NCI-H82 (cell line): Measurements from ENCODE around the gene C22orf39.
A peak's percentile ranks its signal among the peaks of the same experiment; 100 is the strongest.

Experiments
- DNase-seq: peaks from one replicate; lab custom pipeline; 2025; lab: John Stamatoyannopoulos, UW

The C22orf39 gene, protein sequence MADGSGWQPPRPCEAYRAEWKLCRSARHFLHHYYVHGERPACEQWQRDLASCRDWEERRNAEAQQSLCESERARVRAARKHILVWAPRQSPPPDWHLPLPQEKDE

DNA sequence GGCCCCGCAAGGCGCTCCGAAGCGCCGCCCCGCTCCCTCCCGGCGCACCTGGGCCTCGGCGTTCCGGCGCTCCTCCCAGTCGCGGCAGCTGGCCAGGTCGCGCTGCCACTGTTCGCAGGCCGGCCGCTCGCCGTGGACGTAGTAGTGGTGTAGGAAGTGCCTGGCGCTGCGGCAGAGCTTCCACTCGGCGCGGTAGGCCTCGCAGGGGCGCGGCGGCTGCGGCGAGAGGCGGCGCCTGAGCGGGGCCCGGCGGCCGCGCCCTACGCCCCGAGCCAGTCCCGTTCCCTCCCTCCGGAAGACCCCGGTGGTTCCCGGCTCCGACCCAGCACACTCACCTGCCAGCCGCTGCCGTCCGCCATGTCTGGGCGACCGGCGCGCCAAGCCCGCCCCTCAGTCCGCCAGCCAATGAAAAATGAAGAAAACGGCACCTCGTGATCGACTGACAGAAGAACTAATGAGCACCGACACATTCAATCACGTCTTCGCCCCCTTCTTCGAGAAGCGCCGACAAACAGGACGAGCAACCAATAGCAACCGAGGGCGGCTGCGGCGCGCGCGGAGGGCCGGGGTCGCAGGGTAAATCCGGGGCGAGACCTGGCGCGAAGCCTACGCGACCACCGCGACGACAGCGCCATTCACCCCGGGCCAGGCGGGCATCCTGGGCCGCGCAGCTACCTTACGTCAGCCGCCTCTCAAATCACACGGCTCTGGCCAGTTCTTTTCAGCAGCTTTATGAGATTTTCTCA, at the start of gene C22orf39:
Gene C22orf39, minus strand, starts transcription at position 382 of the 746 bp plus-strand sequence. Its CDS starts 23 bp downstream, at position 359.
- DNase-seq, result peak; percentile 95

- DNase-seq, result no peak
Measured at GRCh38 chr22:19497245-19497644, 49.7 kb upstream of the C22orf39 start.

GRCh38 chr22:19496324-19496630, 48.8 kb upstream of the C22orf39 start:
- DNase-seq, result no peak

DNA sequence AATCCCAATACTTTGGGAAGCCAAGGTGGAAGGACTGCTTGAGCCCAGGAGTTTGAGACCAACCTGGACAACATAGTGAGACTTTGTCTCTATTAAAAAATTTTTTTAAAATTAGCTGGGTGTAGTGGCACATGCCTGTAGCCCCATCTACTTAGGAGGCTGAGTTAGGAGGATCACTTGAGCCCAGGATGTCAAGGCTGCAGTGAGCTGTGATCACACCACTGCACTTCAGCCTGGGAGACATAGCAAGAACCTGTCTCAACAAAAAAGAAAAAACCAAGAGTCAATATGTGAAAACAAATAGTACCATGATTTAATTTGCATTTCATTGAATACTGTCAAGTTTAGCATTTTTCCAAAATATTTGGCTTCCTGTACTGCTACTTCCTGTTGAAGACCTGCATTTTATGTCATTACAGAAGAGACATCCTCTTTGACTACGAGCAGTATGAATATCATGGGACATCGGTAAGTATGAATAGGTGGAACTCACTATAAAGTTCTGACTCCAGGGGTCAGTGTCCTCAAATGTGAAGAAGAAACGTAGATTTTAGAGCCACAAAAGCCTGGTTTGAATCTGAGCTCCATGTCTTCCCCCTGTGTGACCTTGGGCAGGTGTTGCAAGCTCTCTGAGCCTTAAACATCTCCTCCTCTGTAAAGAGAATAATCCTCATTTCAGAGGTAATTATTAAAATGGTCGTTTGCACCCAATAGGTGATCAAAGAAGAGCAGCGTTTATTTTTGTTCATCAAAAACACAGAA, 48.2 kb upstream of the C22orf39 start:
- no peak for DNase-seq

DNA sequence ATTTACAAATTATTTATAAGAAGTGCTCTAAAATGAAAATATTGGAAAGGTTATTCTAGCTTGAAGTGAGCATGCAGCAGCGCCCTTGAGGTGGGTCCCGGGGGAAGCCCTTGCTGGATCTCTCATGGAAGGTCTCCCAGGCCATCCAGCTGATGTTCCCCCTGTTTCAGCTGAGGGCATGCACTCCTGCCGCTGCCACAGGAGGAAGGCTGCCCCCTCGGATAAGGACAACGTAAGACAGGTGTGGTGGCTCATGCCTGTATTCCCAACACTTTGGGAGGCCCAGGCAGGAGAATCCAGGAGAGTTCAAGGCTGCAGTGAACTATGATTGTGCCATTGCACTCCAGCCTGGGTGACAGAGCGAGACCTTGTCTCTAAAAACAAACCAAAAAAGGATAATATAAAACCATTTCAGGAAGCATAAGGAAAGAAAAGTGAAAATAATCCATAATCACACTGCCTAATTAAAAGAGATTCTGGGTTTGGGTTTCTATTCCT, 47.2 kb upstream of the C22orf39 start:
- no peak for DNase-seq

DNA sequence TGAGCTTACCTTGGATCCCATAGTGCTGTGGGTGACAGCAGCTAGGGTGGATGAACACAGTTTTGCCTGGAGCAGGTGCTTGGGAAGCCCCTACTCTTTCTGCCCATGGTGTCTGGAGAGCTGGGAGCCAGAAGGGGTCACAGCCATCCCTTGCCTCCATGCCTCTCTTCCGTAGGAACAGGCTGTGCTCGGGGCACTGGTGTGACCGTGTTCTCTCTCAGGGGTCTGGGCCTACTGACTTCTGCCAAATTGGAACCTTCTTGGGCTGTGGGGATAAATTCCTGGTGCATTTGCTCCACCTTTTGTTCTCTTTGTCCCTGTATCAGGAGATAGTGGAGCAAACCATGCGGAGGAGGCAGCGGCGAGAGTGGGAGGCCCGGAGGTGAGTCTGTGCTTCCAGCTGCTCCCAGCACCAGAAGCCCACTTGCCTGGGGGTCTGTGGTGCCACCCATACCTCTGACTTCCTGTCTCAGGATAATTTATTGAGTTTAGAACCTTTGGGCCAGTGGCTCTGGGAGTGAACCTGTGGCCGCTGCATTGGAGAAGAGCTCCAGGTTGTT, 46.6 kb upstream of the C22orf39 start:
- no peak for DNase-seq

GRCh38 chr22:19492504-19493174, 45.1 kb upstream of the C22orf39 start:
- no peak for DNase-seq

- DNase-seq, result no peak
Measured at GRCh38 chr22:19490628-19491230, 43.2 kb upstream of the C22orf39 start.

- DNase-seq, result no peak
Measured at GRCh38 chr22:19488884-19489843, 41.7 kb upstream of the C22orf39 start.

GRCh38 chr22:19488285-19488684, 40.8 kb upstream of the C22orf39 start:
- DNase-seq, result no peak

DNA sequence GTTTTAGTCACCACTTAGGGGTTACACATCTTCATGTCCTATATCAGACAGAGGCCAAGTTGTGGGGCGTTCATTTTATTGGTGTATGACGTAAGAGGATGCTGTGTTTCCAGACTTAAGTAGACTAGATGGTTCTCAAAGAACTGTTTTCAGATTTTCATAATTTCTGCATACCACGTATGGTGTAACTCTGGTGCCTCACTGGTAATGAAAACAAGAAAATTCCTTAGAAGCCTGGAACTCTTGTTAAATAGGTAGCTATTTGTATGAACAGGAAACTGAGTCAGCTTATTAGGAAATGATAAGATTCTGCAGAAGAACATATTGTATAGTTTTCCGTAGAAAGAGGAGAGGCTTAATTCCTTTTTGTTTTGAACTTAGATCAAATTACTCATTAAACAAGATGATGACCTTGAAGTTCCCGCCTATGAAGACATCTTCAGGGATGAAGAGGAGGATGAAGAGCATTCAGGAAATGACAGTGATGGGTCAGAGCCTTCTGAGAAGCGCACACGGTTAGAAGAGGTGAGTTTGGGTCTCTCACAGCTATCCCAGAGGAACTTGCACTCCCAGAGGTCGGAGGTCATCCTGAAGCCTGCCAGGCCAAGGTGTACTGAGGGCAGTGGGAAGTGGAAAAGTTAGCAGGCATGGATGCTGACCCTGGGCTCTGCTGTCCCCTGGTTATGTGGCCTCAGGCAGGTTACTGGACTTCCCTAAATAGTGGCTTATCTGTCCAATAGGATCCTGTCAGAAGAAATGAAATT, 36.2 kb upstream of the C22orf39 start:
- DNase-seq, result no peak

GRCh38 chr22:19482297-19482696, 34.8 kb upstream of the C22orf39 start:
- DNase-seq, result no peak

GRCh38 chr22:19480789-19481188, 33.3 kb upstream of the C22orf39 start:
- no peak for DNase-seq

DNA sequence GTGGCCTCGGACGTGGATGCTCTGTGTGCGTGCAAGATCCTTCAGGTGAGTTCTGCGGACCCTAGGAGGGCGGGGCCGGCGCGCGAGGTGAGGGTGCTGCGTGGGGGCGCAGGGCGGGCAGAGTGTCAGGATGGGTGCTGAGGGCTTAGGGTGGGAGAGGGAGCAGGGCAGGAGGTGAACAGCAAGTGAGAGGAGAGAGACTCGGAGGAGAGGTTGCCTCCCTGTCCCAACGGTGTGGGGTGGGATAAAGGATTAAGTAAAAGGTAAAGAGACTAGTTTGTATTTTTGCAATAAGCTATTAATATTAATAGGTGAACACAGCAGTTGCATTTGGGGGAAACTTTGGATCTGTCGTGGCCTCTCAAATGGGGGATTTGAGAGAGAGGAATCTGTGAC, 32.7 kb upstream of the C22orf39 start:
- peak; percentile 35 for DNase-seq

DNA sequence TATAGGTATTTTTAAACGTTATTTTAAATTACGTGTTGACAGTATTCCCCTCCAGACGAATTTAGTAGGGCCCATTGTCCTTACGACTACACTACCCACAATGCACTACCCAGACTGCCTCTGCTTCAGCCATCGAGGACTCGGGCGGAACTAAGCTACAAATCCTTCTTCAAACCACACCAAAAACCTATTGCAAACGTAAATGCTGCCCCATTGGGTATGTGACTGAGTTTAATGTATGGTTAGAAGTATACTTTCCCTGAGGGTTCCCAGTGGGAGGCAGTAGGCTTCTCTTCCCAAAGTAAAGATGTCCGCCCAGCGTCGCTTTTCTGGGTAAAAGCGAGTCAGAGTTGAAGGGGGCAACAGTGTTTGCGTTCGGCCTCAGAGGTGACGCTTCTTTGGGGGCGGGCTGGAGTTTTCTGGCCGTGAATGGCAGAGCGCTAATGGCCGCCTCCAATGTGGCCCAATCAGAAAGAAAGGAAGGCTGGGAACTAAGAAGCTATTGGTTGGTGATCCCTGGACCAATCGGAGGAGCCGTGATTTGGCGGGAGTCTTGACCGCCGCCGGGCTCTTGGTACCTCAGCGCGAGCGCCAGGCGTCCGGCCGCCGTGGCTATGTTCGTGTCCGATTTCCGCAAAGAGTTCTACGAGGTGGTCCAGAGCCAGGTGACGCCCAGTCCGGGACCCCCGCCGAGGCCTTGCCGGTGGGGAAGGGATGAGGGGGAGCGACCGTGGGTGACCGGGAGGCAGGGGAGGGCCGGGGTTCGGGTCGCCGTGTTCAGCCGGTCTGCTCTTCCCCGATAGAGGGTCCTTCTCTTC, 32.1 kb upstream of the C22orf39 start, which contains the start of gene CDC45:
Gene CDC45, plus strand, starts transcription at position 566 of the 818 bp plus-strand sequence. Its CDS starts 49 bp downstream, at position 615.
- peak; percentile 97 for DNase-seq

DNA sequence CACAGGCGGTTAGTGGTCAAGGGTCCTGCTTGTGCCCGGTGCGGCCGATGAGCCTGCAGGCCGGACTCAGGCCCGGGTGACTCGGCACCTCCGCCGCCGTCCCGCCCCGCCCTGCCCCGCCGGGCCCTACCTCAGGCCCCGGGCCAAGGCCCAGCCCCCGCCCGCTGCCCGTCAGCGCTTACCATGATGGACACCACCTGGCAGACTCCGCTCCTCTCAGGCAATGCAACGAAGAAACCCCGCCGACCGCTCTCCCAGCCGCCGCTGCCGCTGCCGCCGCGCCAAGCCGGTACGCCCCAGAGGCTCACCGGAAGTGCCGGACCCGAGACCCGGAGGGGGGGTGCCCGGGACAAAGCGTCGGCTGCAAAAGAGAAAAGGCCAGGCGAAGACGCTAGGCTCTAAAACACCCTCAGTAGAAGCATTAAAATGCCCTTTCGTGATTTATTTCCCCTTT, 31.4 kb upstream of the C22orf39 start, which contains the start of gene UFD1:
Gene UFD1, minus strand, starts transcription at position 293 of the 454 bp plus-strand sequence. Its CDS starts 108 bp downstream, at position 185.
- peak; percentile 82 for DNase-seq

GRCh38 chr22:19478045-19478900, 30.8 kb upstream of the C22orf39 start:
- DNase-seq, result peak; percentile 22
